ENCODE results near the gene CARD8.

DNA sequence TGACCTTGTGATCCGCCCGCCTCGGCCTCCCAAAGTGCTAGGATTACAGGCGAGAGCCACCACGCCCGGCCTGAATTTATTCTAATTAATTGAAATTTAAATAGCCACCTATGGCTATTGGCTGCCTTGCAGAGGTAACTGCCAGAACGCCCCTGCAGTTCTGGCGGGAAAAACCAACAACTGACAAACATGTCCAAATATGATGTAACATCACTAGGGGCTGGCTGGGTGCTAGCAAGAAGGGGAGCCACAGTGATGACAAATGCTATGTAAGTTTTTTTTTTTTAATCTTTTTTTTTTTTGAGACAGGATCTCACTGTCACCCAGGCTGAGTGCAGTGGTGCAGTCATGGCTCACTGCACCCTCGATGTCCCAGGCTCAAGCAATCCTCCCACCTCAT, 72.4 kb downstream of the CARD8 start:
- TF ChIP-seq POLR2A (IDR thresholded peaks at IDR 0.05; ENCODE audit: control extremely low read depth in 1 of 2, low read depth in 2 of 2, low read length in 2 of 2) (no peak), NRF1 (IDR thresholded peaks at IDR 0.05; ENCODE audit: low read depth, low read length) (no peak), HDAC6 (IDR thresholded peaks at IDR 0.05; ENCODE audit: low read depth, low read length) (no peak), RFX5 (IDR thresholded peaks at IDR 0.05; ENCODE audit: borderline replicate concordance, low read depth, low read length) (no peak), EP300 (IDR thresholded peaks at IDR 0.05; ENCODE audit: borderline replicate concordance in 1 of 2, low read depth in 2 of 2, low read length in 2 of 2) (no peak)
- TF ChIP-seq, protein P1, sequence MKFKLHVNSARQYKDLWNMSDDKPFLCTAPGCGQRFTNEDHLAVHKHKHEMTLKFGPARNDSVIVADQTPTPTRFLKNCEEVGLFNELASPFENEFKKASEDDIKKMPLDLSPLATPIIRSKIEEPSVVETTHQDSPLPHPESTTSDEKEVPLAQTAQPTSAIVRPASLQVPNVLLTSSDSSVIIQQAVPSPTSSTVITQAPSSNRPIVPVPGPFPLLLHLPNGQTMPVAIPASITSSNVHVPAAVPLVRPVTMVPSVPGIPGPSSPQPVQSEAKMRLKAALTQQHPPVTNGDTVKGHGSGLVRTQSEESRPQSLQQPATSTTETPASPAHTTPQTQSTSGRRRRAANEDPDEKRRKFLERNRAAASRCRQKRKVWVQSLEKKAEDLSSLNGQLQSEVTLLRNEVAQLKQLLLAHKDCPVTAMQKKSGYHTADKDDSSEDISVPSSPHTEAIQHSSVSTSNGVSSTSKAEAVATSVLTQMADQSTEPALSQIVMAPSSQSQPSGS (IDR thresholded peaks at IDR 0.05; ENCODE audit: low read length) = no peak
- TF ChIP-seq, protein P2, sequence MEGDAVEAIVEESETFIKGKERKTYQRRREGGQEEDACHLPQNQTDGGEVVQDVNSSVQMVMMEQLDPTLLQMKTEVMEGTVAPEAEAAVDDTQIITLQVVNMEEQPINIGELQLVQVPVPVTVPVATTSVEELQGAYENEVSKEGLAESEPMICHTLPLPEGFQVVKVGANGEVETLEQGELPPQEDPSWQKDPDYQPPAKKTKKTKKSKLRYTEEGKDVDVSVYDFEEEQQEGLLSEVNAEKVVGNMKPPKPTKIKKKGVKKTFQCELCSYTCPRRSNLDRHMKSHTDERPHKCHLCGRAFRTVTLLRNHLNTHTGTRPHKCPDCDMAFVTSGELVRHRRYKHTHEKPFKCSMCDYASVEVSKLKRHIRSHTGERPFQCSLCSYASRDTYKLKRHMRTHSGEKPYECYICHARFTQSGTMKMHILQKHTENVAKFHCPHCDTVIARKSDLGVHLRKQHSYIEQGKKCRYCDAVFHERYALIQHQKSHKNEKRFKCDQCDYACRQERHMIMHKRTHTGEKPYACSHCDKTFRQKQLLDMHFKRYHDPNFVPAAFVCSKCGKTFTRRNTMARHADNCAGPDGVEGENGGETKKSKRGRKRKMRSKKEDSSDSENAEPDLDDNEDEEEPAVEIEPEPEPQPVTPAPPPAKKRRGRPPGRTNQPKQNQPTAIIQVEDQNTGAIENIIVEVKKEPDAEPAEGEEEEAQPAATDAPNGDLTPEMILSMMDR (IDR thresholded peaks at IDR 0.05; ENCODE audit: control extremely low read depth in 1 of 3, insufficient read depth in 1 of 3, low read depth in 1 of 3, low read length in 3 of 3) = no peak

Data from H1 (cell line).